GM23338 (cell line): ENCODE data around the gene XPC. TPM values are rescaled to one million over a fixed set of nuclear protein-coding genes. Genes with fewer than 3 reads are reported as not detected.
A peak's percentile ranks its signal among the peaks of the same experiment; 100 is the strongest.

Experiments used
- ATAC-seq: fragments of 200-7000 bp; cut with Tn5 transposase; 3 replicates; pipeline ENCODE4 v1.9.1; 2020
- DNase-seq: peaks from one replicate; pipeline ENCODE4 v3.0.0-alpha.2; 2015; ENCODE audit warnings: low spot score
- H2AFZ ChIP-seq: fragments of 200-600 bp; sonication (generic); 2 replicates; pipeline ENCODE4 v1.8.0; 2016; ENCODE audit warnings: antibody characterized with exemption, mild to moderate bottlenecking, moderate library complexity
- H3F3A ChIP-seq: fragments of 200-600 bp; sonication (generic); replicated peaks from 2 replicates; pipeline ENCODE4 v1.8.0; 2017; ENCODE audit warnings: antibody characterized with exemption, mixed run types, low read depth
- H3K27ac ChIP-seq: fragments of 200-600 bp; sonication (generic); 2 replicates; pipeline ENCODE4 v1.6.1; 2016; ENCODE audit warnings: low read depth
- H3K27me3 ChIP-seq: fragments of 200-600 bp; sonication (generic); 2 replicates; pipeline ENCODE4 v1.8.0; 2016; ENCODE audit warnings: mild to moderate bottlenecking, mixed run types, moderate library complexity; ENCODE audit not compliant: insufficient read depth
- H3K36me3 ChIP-seq: fragments of 200-600 bp; sonication (generic); 2 replicates; pipeline ENCODE4 v1.8.0; 2016; ENCODE audit warnings: mild to moderate bottlenecking; ENCODE audit not compliant: insufficient read depth
- H3K4me1 ChIP-seq: fragments of 200-600 bp; sonication (generic); 2 replicates; pipeline ENCODE4 v1.8.0; 2016; ENCODE audit warnings: mild to moderate bottlenecking, moderate library complexity; ENCODE audit not compliant: insufficient read depth
- H3K4me2 ChIP-seq: fragments of 200-600 bp; sonication (generic); 2 replicates; pipeline ENCODE4 v1.7.1; 2017; ENCODE audit warnings: mixed run types
- H3K4me3 ChIP-seq: fragments of 200-600 bp; sonication (generic); 2 replicates; pipeline ENCODE4 v1.6.1; 2016; ENCODE audit warnings: mixed run types
- H3K79me2 ChIP-seq: fragments of 200-600 bp; sonication (generic); replicated peaks from 2 replicates; pipeline ENCODE4 v1.8.0; 2017; ENCODE audit warnings: mild to moderate bottlenecking; ENCODE audit not compliant: insufficient read depth
- H3K9me2 ChIP-seq: fragments of 200-600 bp; sonication (generic); 2 replicates; pipeline ENCODE4 v1.8.0; 2017; ENCODE audit not compliant: insufficient read depth
- H4K20me1 ChIP-seq: fragments of 200-600 bp; sonication (generic); replicated peaks from 2 replicates; pipeline ENCODE4 v1.8.0; 2017; ENCODE audit warnings: mild to moderate bottlenecking; ENCODE audit not compliant: insufficient read depth
- H3K27ac Mint-ChIP-seq: 2 replicates; pipeline ENCODE4 v1.8.0; 2020; ENCODE audit warnings: inconsistent platforms, mild to moderate bottlenecking, moderate library complexity, mixed read lengths
- H3K27me3 Mint-ChIP-seq: 3 replicates; pipeline ENCODE4 v1.8.0; 2022; ENCODE audit warnings: low read depth, mild to moderate bottlenecking, moderate library complexity, mixed read lengths, inconsistent platforms; ENCODE audit not compliant: insufficient read depth, poor library complexity
- H3K36me3 Mint-ChIP-seq: 3 replicates; pipeline ENCODE4 v1.8.0; 2021; ENCODE audit warnings: low read depth, mild to moderate bottlenecking, inconsistent platforms, moderate library complexity, mixed read lengths
- H3K4me1 Mint-ChIP-seq: 3 replicates; pipeline ENCODE4 v1.8.0; 2020; ENCODE audit warnings: mild to moderate bottlenecking, inconsistent platforms, mixed read lengths
- H3K4me3 Mint-ChIP-seq: 3 replicates; pipeline ENCODE4 v1.8.0; 2021; ENCODE audit warnings: moderate library complexity, mild to moderate bottlenecking, inconsistent platforms, mixed read lengths
- H3K9me3 Mint-ChIP-seq: 3 replicates; pipeline ENCODE4 v1.8.0; 2020; ENCODE audit warnings: moderate library complexity, mild to moderate bottlenecking, inconsistent platforms, mixed read lengths
- CREB1 ChIP-seq: fragments of 250-450 bp; sonication (Bioruptor Pico); IDR thresholded peaks from 2 replicates; pipeline ENCODE4 v1.5.0; 2020; ENCODE audit warnings: low read depth, mild to moderate bottlenecking, moderate library complexity
- CTCF ChIP-seq, 2 experiments: fragments of 200-600 bp in 1 of 2; sonication (generic) in 1 of 2; conservative IDR thresholded peaks; 2 replicates each; pipeline versions ENCODE4 v1.5.1 to v1.6.1; 2016 to 2017; ENCODE audit warnings: antibody characterized with exemption in 2 of 2, low read depth in 2 of 2, mild to moderate bottlenecking in 2 of 2, moderate library complexity in 1 of 2
- ETS1 ChIP-seq: IDR thresholded peaks from 2 replicates; pipeline ENCODE4 v1.6.1; 2016; ENCODE audit warnings: antibody characterized with exemption
- EZH2 ChIP-seq: fragments of 200-600 bp; sonication (generic); IDR thresholded peaks from one replicate; pipeline ENCODE4 v1.8.0; 2017; ENCODE audit warnings: antibody characterized with exemption, mild to moderate bottlenecking, low read depth; ENCODE audit not compliant: unreplicated experiment
- EZH2phosphoT487 ChIP-seq: fragments of 200-600 bp; sonication (generic); IDR thresholded peaks from one replicate; pipeline ENCODE4 v1.8.1; 2018; ENCODE audit warnings: antibody characterized with exemption; ENCODE audit not compliant: unreplicated experiment
- JUNB ChIP-seq: IDR thresholded peaks from one replicate; pipeline ENCODE4 v1.6.1; 2016; ENCODE audit warnings: antibody characterized with exemption; ENCODE audit not compliant: unreplicated experiment
- NANOG ChIP-seq: IDR thresholded peaks from 2 replicates; pipeline ENCODE4 v1.6.1; 2016; ENCODE audit warnings: antibody characterized with exemption, borderline replicate concordance
- POLR2AphosphoS5 ChIP-seq: IDR thresholded peaks from 2 replicates; pipeline ENCODE4 v1.6.1; 2016; ENCODE audit warnings: antibody characterized with exemption, low read depth
- STAT1 ChIP-seq: IDR thresholded peaks from one replicate; pipeline ENCODE4 v1.6.1; 2016; ENCODE audit warnings: antibody characterized with exemption; ENCODE audit not compliant: unreplicated experiment
- ZNF114 ChIP-seq: fragments of 250-450 bp; sonication (Bioruptor Pico); IDR thresholded peaks from 2 replicates; pipeline ENCODE4 v1.5.0; 2020; ENCODE audit warnings: mild to moderate bottlenecking, moderate library complexity
- ZNF331 ChIP-seq: fragments of 250-450 bp; sonication (Bioruptor Pico); IDR thresholded peaks from 2 replicates; pipeline ENCODE4 v1.5.0; 2020; ENCODE audit warnings: low read depth, mild to moderate bottlenecking, moderate library complexity
- polyA plus RNA-seq: library from polyadenylated mRNA; unstranded; fragments of >200 nt; fragmentation: Nextera tagmentation; extraction: Ambion mirVana; gene quantifications from 2 replicates; pipeline ENCODE4 v1.2.1, GENCODE V29; 2016
- total RNA-seq: library from RNA; depleted of rRNA; stranded (reverse); fragments of >200 nt; shearing (Covaris generic); gene quantifications from 2 replicates; pipeline ENCODE4 v1.2.3, GENCODE V29; 2014
- TF ChIP-seq, protein P1 (sequence below): fragments of 250-450 bp; sonication (Bioruptor Pico); IDR thresholded peaks from 2 replicates; pipeline ENCODE4 v1.5.0; 2020; ENCODE audit warnings: mild to moderate bottlenecking, moderate library complexity
- TF ChIP-seq, protein P2 (sequence below): IDR thresholded peaks from one replicate; pipeline ENCODE4 v1.6.1; 2018; ENCODE audit warnings: antibody characterized with exemption; ENCODE audit not compliant: unreplicated experiment

XPC gene
- total and polyA plus RNA-seq, 2 experiments from 2014 or later: 34.9 to 41.5 TPM

DNA sequence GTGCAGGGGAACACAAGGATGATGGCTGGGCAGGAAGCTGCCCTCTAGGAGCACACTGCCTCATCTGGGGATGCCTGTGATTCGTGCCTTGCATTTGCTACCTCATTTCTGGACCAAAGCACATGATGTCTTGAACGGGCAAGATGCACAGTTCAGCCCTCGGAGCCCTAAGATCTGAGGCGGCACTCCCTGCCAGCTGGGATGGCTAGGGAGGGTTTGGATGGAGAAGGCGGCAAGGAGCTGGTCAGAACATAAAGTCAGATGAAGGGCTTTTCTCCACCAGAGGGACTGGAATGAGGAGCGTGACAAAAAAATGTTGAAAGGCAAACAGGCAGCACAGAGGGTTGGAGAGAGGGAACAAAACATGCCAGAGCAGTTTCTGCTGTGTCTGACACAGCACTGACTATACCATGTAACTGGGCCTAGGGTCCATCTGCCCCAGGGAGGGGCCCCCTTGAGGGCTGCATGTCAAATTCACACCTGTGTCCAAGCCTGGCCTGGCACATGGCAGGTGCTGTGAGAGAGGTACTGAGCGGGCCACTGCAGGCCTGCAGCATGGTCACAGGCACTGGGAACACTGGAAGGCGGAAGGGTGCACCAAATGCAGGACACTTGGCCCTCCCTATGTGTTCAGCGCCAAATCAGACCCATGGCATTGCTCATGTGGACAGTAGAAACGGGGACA, 31.9 kb downstream of the XPC start:
- Mint-ChIP-seq H3K27me3 (peaks cover 12% of the 10 kb centered on the region), H3K9me3 (no peaks in the 10 kb centered on the region), H3K4me3 (no peak overlapping the region), H3K4me1 (peaks cover 31% of the 10 kb centered on the region), H3K27ac (peak overlapping the region; percentile 9; the same call in 1 of the 2 replicates), H3K36me3 (peaks cover 40% of the 10 kb centered on the region)
- Histone ChIP-seq H4K20me1 (peaks cover 4% of the 10 kb centered on the region), H3K79me2 (no peaks in the 10 kb centered on the region), H3K4me1 (peaks cover 12% of the 10 kb centered on the region), H3K9me2 (no peaks in the 10 kb centered on the region), H2AFZ (no peak overlapping the region), H3K27ac (no peak overlapping the region), H3K36me3 (no peaks in the 10 kb centered on the region; the same call in 1 of the 2 replicates), H3K4me3 (no peak overlapping the region), H3K4me2 (no peak overlapping the region), H3F3A (no peaks in the 10 kb centered on the region), H3K27me3 (no peaks in the 10 kb centered on the region)
- TF ChIP-seq CREB1 (CRISPR knock-in tag) (no peak), JUNB (no peak), STAT1 (no peak), CTCF (conservative IDR thresholded peaks at IDR 0.05; ENCODE audit: low read depth in 2 of 2) (no peak), EZH2phosphoT487 (no peak), ZNF114 (CRISPR knock-in tag) (no peak), ETS1 (no peak), EZH2 (no peak), NANOG (no peak), ZNF331 (CRISPR knock-in tag) (no peak), POLR2AphosphoS5 (no peak)
- TF ChIP-seq, protein P1, sequence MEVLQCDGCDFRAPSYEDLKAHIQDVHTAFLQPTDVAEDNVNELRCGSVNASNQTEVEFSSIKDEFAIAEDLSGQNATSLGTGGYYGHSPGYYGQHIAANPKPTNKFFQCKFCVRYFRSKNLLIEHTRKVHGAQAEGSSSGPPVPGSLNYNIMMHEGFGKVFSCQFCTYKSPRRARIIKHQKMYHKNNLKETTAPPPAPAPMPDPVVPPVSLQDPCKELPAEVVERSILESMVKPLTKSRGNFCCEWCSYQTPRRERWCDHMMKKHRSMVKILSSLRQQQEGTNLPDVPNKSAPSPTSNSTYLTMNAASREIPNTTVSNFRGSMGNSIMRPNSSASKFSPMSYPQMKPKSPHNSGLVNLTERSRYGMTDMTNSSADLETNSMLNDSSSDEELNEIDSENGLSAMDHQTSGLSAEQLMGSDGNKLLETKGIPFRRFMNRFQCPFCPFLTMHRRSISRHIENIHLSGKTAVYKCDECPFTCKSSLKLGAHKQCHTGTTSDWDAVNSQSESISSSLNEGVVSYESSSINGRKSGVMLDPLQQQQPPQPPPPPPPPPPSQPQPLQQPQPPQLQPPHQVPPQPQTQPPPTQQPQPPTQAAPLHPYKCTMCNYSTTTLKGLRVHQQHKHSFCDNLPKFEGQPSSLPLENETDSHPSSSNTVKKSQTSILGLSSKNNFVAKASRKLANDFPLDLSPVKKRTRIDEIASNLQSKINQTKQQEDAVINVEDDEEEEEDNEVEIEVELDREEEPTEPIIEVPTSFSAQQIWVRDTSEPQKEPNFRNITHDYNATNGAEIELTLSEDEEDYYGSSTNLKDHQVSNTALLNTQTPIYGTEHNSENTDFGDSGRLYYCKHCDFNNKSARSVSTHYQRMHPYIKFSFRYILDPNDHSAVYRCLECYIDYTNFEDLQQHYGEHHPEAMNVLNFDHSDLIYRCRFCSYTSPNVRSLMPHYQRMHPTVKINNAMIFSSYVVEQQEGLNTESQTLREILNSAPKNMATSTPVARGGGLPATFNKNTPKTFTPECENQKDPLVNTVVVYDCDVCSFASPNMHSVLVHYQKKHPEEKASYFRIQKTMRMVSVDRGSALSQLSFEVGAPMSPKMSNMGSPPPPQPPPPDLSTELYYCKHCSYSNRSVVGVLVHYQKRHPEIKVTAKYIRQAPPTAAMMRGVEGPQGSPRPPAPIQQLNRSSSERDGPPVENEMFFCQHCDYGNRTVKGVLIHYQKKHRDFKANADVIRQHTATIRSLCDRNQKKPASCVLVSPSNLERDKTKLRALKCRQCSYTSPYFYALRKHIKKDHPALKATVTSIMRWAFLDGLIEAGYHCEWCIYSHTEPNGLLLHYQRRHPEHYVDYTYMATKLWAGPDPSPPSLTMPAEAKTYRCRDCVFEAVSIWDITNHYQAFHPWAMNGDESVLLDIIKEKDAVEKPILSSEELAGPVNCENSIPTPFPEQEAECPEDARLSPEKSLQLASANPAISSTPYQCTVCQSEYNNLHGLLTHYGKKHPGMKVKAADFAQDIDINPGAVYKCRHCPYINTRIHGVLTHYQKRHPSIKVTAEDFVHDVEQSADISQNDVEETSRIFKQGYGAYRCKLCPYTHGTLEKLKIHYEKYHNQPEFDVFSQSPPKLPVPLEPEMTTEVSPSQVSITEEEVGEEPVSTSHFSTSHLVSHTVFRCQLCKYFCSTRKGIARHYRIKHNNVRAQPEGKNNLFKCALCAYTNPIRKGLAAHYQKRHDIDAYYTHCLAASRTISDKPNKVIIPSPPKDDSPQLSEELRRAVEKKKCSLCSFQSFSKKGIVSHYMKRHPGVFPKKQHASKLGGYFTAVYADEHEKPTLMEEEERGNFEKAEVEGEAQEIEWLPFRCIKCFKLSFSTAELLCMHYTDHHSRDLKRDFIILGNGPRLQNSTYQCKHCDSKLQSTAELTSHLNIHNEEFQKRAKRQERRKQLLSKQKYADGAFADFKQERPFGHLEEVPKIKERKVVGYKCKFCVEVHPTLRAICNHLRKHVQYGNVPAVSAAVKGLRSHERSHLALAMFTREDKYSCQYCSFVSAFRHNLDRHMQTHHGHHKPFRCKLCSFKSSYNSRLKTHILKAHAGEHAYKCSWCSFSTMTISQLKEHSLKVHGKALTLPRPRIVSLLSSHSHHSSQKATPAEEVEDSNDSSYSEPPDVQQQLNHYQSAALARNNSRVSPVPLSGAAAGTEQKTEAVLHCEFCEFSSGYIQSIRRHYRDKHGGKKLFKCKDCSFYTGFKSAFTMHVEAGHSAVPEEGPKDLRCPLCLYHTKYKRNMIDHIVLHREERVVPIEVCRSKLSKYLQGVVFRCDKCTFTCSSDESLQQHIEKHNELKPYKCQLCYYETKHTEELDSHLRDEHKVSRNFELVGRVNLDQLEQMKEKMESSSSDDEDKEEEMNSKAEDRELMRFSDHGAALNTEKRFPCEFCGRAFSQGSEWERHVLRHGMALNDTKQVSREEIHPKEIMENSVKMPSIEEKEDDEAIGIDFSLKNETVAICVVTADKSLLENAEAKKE (CRISPR knock-in tag): no peak
- TF ChIP-seq, protein P2, sequence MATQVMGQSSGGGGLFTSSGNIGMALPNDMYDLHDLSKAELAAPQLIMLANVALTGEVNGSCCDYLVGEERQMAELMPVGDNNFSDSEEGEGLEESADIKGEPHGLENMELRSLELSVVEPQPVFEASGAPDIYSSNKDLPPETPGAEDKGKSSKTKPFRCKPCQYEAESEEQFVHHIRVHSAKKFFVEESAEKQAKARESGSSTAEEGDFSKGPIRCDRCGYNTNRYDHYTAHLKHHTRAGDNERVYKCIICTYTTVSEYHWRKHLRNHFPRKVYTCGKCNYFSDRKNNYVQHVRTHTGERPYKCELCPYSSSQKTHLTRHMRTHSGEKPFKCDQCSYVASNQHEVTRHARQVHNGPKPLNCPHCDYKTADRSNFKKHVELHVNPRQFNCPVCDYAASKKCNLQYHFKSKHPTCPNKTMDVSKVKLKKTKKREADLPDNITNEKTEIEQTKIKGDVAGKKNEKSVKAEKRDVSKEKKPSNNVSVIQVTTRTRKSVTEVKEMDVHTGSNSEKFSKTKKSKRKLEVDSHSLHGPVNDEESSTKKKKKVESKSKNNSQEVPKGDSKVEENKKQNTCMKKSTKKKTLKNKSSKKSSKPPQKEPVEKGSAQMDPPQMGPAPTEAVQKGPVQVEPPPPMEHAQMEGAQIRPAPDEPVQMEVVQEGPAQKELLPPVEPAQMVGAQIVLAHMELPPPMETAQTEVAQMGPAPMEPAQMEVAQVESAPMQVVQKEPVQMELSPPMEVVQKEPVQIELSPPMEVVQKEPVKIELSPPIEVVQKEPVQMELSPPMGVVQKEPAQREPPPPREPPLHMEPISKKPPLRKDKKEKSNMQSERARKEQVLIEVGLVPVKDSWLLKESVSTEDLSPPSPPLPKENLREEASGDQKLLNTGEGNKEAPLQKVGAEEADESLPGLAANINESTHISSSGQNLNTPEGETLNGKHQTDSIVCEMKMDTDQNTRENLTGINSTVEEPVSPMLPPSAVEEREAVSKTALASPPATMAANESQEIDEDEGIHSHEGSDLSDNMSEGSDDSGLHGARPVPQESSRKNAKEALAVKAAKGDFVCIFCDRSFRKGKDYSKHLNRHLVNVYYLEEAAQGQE: no peak
- DNase-seq: no peak
- no peak for ATAC-seq
